ENCODE measurements around the gene ARPC5. TPM values are rescaled to one million over a fixed set of nuclear protein-coding genes. Genes with fewer than 3 reads are reported as not detected.
"Not testable (repeated sequence)": the region's sequence is repeated elsewhere in the genome, so short reads cannot be mapped to it uniquely, and the experiment has no call there.

The ARPC5 gene
- total RNA-seq, 1 donor, result 312 TPM

DNA sequence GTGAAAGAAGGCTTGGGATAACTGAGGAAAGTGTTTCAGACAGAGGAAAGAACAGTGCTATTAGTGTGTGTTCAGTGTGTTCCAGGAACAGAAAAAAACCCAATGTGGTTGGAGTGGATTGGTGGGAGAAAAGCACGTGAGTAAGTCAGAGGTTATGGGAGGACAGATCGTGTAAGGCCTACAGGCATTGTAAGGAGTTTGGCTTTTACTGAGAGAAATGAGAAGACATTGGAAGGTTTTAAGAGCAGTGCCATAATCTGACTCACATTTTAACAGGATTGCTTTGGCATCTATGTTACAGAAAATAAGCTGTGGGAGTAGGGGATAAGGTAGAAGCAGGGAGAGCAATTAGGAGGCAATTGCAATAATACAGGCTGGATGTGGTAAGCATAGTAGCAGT is 4.8 kb downstream of the ARPC5 start:
- peak overlapping the region; percentile 3 for H3K4me3 ChIP-seq (ENCODE audit: low read depth, low read length)
- TF ChIP-seq, protein P1, sequence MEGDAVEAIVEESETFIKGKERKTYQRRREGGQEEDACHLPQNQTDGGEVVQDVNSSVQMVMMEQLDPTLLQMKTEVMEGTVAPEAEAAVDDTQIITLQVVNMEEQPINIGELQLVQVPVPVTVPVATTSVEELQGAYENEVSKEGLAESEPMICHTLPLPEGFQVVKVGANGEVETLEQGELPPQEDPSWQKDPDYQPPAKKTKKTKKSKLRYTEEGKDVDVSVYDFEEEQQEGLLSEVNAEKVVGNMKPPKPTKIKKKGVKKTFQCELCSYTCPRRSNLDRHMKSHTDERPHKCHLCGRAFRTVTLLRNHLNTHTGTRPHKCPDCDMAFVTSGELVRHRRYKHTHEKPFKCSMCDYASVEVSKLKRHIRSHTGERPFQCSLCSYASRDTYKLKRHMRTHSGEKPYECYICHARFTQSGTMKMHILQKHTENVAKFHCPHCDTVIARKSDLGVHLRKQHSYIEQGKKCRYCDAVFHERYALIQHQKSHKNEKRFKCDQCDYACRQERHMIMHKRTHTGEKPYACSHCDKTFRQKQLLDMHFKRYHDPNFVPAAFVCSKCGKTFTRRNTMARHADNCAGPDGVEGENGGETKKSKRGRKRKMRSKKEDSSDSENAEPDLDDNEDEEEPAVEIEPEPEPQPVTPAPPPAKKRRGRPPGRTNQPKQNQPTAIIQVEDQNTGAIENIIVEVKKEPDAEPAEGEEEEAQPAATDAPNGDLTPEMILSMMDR (IDR thresholded peaks at IDR 0.05; ENCODE audit: insufficient read depth, low read length), result no peak
- peak; percentile 79 for DNase-seq (ENCODE audit: low read depth)

DNA sequence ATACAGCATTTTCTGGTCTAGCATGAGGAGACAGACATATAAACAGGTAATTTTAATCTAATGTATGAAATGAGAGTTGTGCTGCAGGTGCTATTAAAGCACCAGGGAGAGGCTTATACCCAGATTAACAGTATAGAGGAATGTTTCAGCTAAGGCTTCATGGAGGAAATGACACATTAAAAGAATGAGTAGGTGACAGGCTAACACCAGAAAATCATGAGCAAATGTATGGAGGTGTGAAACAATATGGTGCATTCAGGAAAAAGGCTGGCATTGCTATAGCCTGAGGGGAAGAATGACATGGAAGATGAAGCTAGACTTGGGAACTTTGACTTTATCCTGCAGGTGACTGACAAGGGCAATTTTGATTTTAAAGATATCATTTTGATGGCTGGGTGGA is 7.0 kb downstream of the ARPC5 start:
- no peak overlapping the region for H3K4me3 ChIP-seq (ENCODE audit: low read depth, low read length)
- no peak for DNase-seq (ENCODE audit: low read depth)
- TF ChIP-seq, protein P1 (IDR thresholded peaks at IDR 0.05; ENCODE audit: insufficient read depth, low read length), result no peak

DNA sequence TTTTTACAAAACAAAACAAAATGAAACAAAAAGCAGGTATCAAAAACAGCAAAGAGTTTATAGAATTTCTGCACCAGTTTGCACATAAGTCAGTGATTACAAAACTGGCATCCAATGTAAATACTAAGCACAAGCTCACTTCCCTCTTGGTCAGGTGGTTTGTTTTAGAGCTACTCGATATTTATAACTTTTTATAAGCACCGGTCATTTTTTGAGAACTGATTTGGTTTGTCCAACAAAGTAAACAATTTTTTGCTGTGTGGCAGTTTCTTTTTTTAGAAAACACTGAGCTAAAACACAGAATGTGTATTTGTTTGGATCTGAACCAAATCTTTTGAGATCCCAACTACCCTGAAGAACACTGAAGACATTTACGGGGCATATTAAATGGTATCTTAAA is 9.3 kb downstream of the ARPC5 start:
- not testable (repeated sequence) for DNase-seq (ENCODE audit: low read depth); H3K4me3 ChIP-seq (ENCODE audit: low read depth, low read length)

DNA sequence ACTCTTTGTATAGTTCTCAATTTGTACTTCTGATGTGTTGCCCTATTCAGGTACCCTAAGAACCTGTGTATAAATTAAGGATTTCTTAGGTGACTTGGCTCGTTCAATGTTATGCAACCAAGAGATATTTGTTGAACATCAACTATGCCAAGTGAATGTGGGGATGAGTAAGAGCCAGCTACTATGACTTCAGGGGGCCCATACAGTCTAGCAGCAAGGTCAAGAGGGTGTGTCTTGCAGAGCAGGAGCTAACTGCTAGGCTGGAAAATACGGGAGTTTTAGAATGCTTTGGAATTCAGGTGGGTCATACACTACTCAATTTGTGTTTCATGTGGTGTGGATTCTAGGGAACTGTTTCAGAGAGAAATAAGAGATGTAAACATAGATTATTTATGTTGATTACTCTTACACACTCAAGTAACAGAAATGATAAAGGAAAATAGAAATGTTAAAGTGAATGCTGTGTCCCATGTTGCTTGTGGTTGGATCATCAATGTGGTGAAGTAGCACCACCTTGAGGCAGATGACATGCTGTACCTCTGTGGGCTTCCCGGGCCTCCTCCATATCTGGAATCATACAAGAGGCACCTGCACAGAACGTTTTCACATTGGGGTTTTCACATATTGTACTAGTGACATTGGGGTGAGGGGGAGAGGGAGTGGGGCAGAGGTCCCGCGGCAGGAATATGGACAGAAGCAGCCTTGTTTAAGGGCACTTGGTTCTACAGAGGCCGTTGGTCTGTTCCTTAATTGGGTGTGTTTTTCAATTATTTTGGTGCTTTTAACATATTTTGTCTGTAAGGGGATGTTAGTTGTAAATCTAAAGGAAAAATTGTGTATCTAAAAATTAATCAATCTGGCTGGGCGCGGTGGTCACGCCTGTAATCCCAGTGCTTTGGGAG is 12.4 kb downstream of the ARPC5 start:
- peak; percentile 83 for DNase-seq (ENCODE audit: low read depth)
- no peak overlapping the region for H3K4me3 ChIP-seq (ENCODE audit: low read depth, low read length)
- TF ChIP-seq, protein P1 (IDR thresholded peaks at IDR 0.05; ENCODE audit: insufficient read depth, low read length), result peak; percentile 82

- no peak for DNase-seq (ENCODE audit: low read depth)
- no peak overlapping the region for H3K4me3 ChIP-seq (ENCODE audit: low read depth, low read length)
- TF ChIP-seq, protein P1 (IDR thresholded peaks at IDR 0.05; ENCODE audit: insufficient read depth, low read length), result no peak
Observed at GRCh38 chr1:183622013-183622412, 13.6 kb downstream of the ARPC5 start.

DNA sequence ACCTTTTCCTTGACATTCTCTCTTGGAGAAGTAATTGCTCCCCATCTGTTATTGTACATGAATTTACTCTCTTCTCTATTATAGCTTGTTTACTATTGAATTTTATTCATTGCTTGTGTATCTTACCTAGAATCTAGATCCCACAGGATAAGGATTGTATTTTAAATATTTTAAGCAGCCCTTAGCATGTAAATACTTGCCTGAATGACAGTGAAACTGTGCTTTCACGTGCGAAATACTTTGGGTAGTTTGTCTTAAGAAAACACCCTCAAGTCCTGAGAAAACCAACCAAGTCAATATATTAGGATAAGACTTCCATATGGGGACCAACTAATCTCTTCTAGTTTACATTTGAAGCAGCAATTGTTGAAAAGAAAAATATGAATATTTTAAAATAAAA is 15.3 kb downstream of the ARPC5 start:
- TF ChIP-seq, protein P1 (IDR thresholded peaks at IDR 0.05; ENCODE audit: insufficient read depth, low read length), result no peak
- no peak overlapping the region for H3K4me3 ChIP-seq (ENCODE audit: low read depth, low read length)
- DNase-seq (ENCODE audit: low read depth), result no peak

- TF ChIP-seq, protein P1 (IDR thresholded peaks at IDR 0.05; ENCODE audit: insufficient read depth, low read length), result no peak
- no peak for DNase-seq (ENCODE audit: low read depth)
Observed at GRCh38 chr1:183619781-183620180, 15.8 kb downstream of the ARPC5 start.

GRCh38 chr1:183618202-183618601 is 17.4 kb downstream of the ARPC5 start:
- not testable (repeated sequence) for DNase-seq (ENCODE audit: low read depth); H3K4me3 ChIP-seq (ENCODE audit: low read depth, low read length)

More at GRCh38 chr1:183619781-183620180, 15.8 kb downstream of the ARPC5 start:
- H3K4me3 ChIP-seq (ENCODE audit: low read depth, low read length), result no peak overlapping the region

DNA sequence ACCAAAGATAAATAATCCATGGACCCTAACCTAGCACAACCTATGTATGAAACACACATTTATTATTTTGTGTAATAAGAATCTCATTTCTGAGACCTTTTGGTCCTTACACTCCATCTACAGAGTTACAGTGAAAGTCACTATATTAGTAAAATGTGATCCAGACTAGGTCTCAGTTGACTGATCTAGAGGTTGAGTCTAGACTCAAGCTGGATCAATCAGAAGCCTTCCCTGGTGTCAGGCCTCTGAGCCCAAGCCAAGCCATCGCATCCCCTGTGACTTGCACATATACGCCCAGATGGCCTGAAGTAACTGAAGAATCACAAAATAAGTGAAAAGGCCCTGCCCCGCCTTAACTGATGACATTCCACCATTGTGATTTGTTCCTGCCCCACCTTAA is 22.6 kb downstream of the ARPC5 start:
- H3K4me3 ChIP-seq (ENCODE audit: low read depth, low read length); DNase-seq (ENCODE audit: low read depth): not testable (repeated sequence)
